Thyroid gland (tissue), 4 donors: ENCODE results near the gene KPTN. TPM values are rescaled to one million over a fixed set of nuclear protein-coding genes. Genes with fewer than 3 reads are reported as not detected.

ENCODE experiments used
- DNase-seq, 2 donors: peaks; one replicate each; pipeline ENCODE4 v3.0.0-alpha.2; 2019
- H3K27ac ChIP-seq, 3 donors: fragments of 200-600 bp; sonication (generic); 1 replicate in 2 of 3; 2 replicates in 1 of 3; pipeline ENCODE4 v1.5.1; 2016 to 2019; ENCODE audit warnings: mild to moderate bottlenecking in 1 of 3, moderate library complexity in 1 of 3
- H3K27me3 ChIP-seq: fragments of 200-600 bp; sonication (generic); one replicate; pipeline ENCODE4 v1.5.1; 2019
- H3K36me3 ChIP-seq, 2 donors: fragments of 200-600 bp; sonication (generic); one replicate each; pipeline ENCODE4 v1.5.1; 2016 to 2019
- H3K4me1 ChIP-seq, 2 donors: fragments of 200-600 bp; sonication (generic); one replicate each; pipeline ENCODE4 v1.5.1; 2017 to 2019
- H3K4me3 ChIP-seq, 3 donors: fragments of 200-600 bp; sonication (generic); replicated peaks in 1 of 3; 1 replicate in 2 of 3; 2 replicates in 1 of 3; pipeline ENCODE4 v1.5.1; 2016; ENCODE audit warnings: mild to moderate bottlenecking in 1 of 3
- H3K9me3 ChIP-seq: fragments of 200-600 bp; sonication (generic); one replicate; pipeline ENCODE4 v1.5.1; 2017
- POLR2A ChIP-seq, 2 donors: fragments of 450-650 bp; IDR thresholded peaks; one replicate each; pipeline ENCODE4 v1.6.1; 2017; ENCODE audit warnings: antibody characterized with exemption in 2 of 2, mild to moderate bottlenecking in 2 of 2, moderate library complexity in 1 of 2
- WGBS, 2 donors: methylation state at CpG; one replicate each; pipeline ENCODE4 v1.1.5; 2017; 5-methylcytosine and 5-hydroxymethylcytosine counted together
- intact Hi-C: fragments of 100-400 bp; cut with DNase I; formaldehyde crosslinking; loops from one replicate; pipeline ENCODE4 v1.15.1; 2023
- total RNA-seq, 4 donors: library from RNA; depleted of rRNA; stranded (reverse); fragments of >200 nt; gene quantifications; one replicate each; pipeline ENCODE4 v1.2.3, GENCODE V29; 2016
- TF ChIP-seq, protein P1 (sequence below), 6 experiments: fragments of 200-600 bp in 3 of 6; fragments of 450-650 bp in 3 of 6; sonication (generic) in 3 of 6; IDR thresholded peaks; one replicate each; pipeline ENCODE4 v1.5.1; 2016 to 2019; ENCODE audit warnings: antibody characterized with exemption in 6 of 6, mild to moderate bottlenecking in 2 of 6, inconsistent platforms in 1 of 6, moderate library complexity in 1 of 6

Gene KPTN
- total RNA-seq, 4 donors from 2014 or later = 7.0 to 8.9 (median 7.3) TPM

DNA sequence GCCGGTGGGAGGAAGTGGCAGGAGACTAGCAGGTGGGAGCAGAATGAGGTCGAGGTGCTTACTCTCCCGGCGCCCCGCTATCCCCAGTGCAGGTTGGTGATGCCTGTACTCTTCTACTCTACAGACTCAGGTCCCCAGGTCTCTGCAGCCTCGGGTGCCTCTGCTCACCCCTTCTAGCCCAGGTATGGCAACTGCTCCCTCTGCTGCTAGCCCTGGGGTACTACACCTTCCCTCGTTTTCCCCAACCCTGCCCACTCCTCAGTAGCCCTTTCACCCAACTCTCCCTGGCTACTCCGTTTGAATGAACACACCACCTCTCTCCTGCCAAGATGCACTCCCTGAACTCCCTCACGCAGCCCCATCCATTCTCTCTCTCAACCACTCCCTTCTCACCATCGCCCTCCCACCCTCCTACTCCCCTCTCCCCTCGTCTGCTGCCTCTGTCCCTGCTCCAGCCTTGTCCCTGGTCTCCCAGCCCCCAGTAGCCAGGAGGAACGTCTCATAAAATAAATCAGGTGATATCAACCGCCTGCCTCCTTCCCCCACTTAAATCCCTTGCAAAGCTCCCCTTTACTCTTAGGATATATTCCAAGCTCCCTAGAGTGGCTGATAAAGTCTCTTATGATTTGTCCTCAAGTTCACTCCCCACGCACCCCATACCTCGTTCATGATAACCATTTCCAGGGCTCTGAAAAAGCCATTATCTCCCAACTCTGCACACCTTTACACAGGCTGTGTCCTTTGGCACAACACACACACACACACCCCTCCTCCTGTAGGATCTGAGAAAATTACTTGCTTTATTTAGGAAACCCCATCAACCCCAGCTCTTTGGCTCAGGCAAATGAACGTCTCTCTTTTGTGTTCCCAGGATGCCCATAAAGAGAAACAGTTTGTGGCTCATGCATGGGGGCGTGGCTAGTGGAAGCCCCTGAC, 56.5 kb downstream of the KPTN start:
- Histone ChIP-seq H3K4me1 (peaks cover 9 to 19% of the 10 kb centered on the region in 2 donors), H3K27ac (no peak overlapping the region), H3K9me3 (no peaks in the 10 kb centered on the region), H3K4me3 (no peak overlapping the region), H3K27me3 (peaks cover 20% of the 10 kb centered on the region), H3K36me3 (no peaks in the 10 kb centered on the region)
- peak; percentile 40 to 57 for DNase-seq
- intact Hi-C loops = no loop called here
- TF ChIP-seq POLR2A (IDR thresholded peaks at IDR 0.05) = no peak
- TF ChIP-seq, protein P1, sequence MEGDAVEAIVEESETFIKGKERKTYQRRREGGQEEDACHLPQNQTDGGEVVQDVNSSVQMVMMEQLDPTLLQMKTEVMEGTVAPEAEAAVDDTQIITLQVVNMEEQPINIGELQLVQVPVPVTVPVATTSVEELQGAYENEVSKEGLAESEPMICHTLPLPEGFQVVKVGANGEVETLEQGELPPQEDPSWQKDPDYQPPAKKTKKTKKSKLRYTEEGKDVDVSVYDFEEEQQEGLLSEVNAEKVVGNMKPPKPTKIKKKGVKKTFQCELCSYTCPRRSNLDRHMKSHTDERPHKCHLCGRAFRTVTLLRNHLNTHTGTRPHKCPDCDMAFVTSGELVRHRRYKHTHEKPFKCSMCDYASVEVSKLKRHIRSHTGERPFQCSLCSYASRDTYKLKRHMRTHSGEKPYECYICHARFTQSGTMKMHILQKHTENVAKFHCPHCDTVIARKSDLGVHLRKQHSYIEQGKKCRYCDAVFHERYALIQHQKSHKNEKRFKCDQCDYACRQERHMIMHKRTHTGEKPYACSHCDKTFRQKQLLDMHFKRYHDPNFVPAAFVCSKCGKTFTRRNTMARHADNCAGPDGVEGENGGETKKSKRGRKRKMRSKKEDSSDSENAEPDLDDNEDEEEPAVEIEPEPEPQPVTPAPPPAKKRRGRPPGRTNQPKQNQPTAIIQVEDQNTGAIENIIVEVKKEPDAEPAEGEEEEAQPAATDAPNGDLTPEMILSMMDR (IDR thresholded peaks at IDR 0.05) = peak; percentile 61 to 86 (median 67)
- WGBS, 2 donors = 2 to 4% methylated on average over 12 to 17 of the region's 17 CpGs

Other genes starting within 250 kb of the KPTN start
- 10 to 100 TPM; 16.1 to 21.9 (median 17.8) TPM for gene CCDC9, start 227.7 kb downstream of the KPTN start, total RNA-seq
- gene INAFM1, start 209.3 kb downstream of the KPTN start, total RNA-seq = 10 to 100 TPM in 1 of 4 donors, 1 to 10 TPM in 3; 4.3 to 10.6 (median 8.2) TPM
- gene C5AR1, start 174.4 kb downstream of the KPTN start, total RNA-seq = 1 to 10 TPM; 1.2 to 3.5 (median 1.8) TPM
- gene C5AR2, start 152.0 kb downstream of the KPTN start, total RNA-seq = 1 to 10 TPM in 2 of 4 donors, under 1 TPM in 2; 0.11 to 3.8 (median 2.0) TPM
- gene DHX34, start 134.9 kb downstream of the KPTN start, total RNA-seq = 10 to 100 TPM; 15.2 to 20.1 (median 17.3) TPM
- 10 to 100 TPM in 1 of 4 donors, 1 to 10 TPM in 3; 3.6 to 15.3 (median 6.1) TPM for gene MEIS3, start 64.7 kb downstream of the KPTN start, total RNA-seq
- under 1 TPM in 2 of 4 donors, not detected in 2; 0.29 to 0.59 TPM for gene SLC8A2, start 12.3 kb downstream of the KPTN start, total RNA-seq
- gene NAPA, start 30.8 kb upstream of the KPTN start, total RNA-seq = 100 to 1,000 TPM; 146 to 354 (median 213) TPM
- gene ZNF541, start 88.9 kb upstream of the KPTN start, total RNA-seq = 1 to 10 TPM in 1 of 4 donors, under 1 TPM in 2, not detected in 1; 0.40 to 1.1 (median 0.56) TPM
- 10 to 100 TPM in 3 of 4 donors, 1 to 10 TPM in 1; 5.8 to 15.2 (median 13.2) TPM for gene BICRA, start 124.9 kb upstream of the KPTN start, total RNA-seq
- gene EHD2, start 229.2 kb upstream of the KPTN start, total RNA-seq = 10 to 100 TPM; 41.9 to 48.0 (median 44.3) TPM